NCI-H2196 (cell line): Measurements from ENCODE around the gene RAVER1.
A peak's percentile ranks its signal among the peaks of the same experiment; 100 is the strongest.
"Not testable (repeated sequence)": the region's sequence is repeated elsewhere in the genome, so short reads cannot be mapped to it uniquely, and the experiment has no call there.

Source experiments
- DNase-seq: peaks from one replicate; lab custom pipeline; 2025; ENCODE audit not compliant: unreplicated experiment; lab: John Stamatoyannopoulos, UW

The RAVER1 gene

GRCh38 chr19:10332965-10333757 is at the start of gene RAVER1:
Gene RAVER1, minus strand, starts transcription at chr19:10333529. Its CDS starts 22 bp downstream, at chr19:10333507.
- peak; percentile 96 for DNase-seq

- not testable (repeated sequence) for DNase-seq
These were observed 49.8 kb upstream of the RAVER1 start for GRCh38 chr19:10383223-10383499.

GRCh38 chr19:10380313-10381102 is 47.2 kb upstream of the RAVER1 start, which contains the start of gene TYK2:
Gene TYK2, minus strand, starts transcription at chr19:10380572. Its CDS starts 2,166 bp downstream, at chr19:10378406.
- peak; percentile 97 for DNase-seq

GRCh38 chr19:10379880-10380312 is 46.6 kb upstream of the RAVER1 start:
- DNase-seq, result no peak

GRCh38 chr19:10378124-10378523 is 44.8 kb upstream of the RAVER1 start:
- DNase-seq, result no peak

GRCh38 chr19:10377140-10377640 is 43.9 kb upstream of the RAVER1 start:
- DNase-seq, result not testable (repeated sequence)

- DNase-seq, result no peak
These were observed 41.6 kb upstream of the RAVER1 start for GRCh38 chr19:10374931-10375330.

- DNase-seq, result no peak
These were observed 39.4 kb upstream of the RAVER1 start for GRCh38 chr19:10372690-10373089.

GRCh38 chr19:10368101-10368803 is 34.9 kb upstream of the RAVER1 start:
- no peak for DNase-seq

- not testable (repeated sequence) for DNase-seq
These were observed 33.7 kb upstream of the RAVER1 start for GRCh38 chr19:10366950-10367512.

- DNase-seq, result no peak
These were observed 32.2 kb upstream of the RAVER1 start for GRCh38 chr19:10365518-10365917.

GRCh38 chr19:10364644-10365043 is 31.3 kb upstream of the RAVER1 start:
- DNase-seq, result no peak

GRCh38 chr19:10363789-10364281 is 30.5 kb upstream of the RAVER1 start:
- DNase-seq, result no peak

- no peak for DNase-seq
These were observed 28.9 kb upstream of the RAVER1 start for GRCh38 chr19:10362259-10362658.

- no peak for DNase-seq
These were observed 28.3 kb upstream of the RAVER1 start for GRCh38 chr19:10361569-10362011.

GRCh38 chr19:10356431-10356830 is 23.1 kb upstream of the RAVER1 start:
- DNase-seq, result no peak

GRCh38 chr19:10353793-10354391 is 20.6 kb upstream of the RAVER1 start:
- DNase-seq, result peak; percentile 11

GRCh38 chr19:10352764-10353671 is 19.7 kb upstream of the RAVER1 start:
- DNase-seq, result no peak

GRCh38 chr19:10346509-10346908 is 13.2 kb upstream of the RAVER1 start:
- no peak for DNase-seq
